Erythroblast (primary cell): Measurements from ENCODE around the gene TGDS.

ENCODE experiments used
- GATA1 ChIP-seq: IDR thresholded peaks from 2 replicates; pipeline ENCODE4 v1.6.1; 2011; ENCODE audit warnings: low read depth, mild to moderate bottlenecking, control low read depth, low read length, moderate library complexity
- POLR2A ChIP-seq: IDR thresholded peaks from 2 replicates; pipeline ENCODE4 v1.6.1; 2011; ENCODE audit warnings: mild to moderate bottlenecking, low read length

GRCh38 chr13:94630858-94631257 lies 34.9 kb upstream of the TGDS start:
- TF ChIP-seq POLR2A (no peak), GATA1 (no peak)
